NCI-H2227 (cell line): ENCODE results near the gene NCOA3.

Source experiments
- DNase-seq: peaks from one replicate; lab custom pipeline; 2025; ENCODE audit not compliant: unreplicated experiment; lab: John Stamatoyannopoulos, UW

The NCOA3 gene

GRCh38 chr20:47627540-47627939 lies 125.9 kb downstream of the NCOA3 start:
- no peak for DNase-seq

DNA sequence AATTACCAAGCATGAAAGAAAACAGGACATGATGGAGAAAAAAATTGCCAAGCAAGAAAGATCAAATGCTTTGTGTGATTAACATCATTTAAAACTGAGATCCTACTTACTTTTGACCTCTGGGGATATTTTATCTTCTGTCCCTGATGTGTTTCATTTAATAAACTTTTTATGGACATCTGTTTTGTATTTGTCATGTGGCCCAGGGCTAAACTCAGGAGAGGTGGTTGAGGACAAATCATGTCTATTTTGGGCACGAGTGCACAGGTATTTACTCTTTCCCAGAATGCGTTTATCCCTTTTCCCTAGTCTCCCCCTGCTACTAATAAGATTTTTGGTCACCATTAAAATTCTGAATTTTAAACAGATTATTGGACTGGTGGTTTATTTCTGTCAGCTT lies 128.2 kb downstream of the NCOA3 start:
- DNase-seq, result no peak

- no peak for DNase-seq
Measured at GRCh38 chr20:47631078-47631477, 129.4 kb downstream of the NCOA3 start.

GRCh38 chr20:47635256-47635655 lies 133.6 kb downstream of the NCOA3 start:
- no peak for DNase-seq

- no peak for DNase-seq
Measured at GRCh38 chr20:47638851-47639250, 137.2 kb downstream of the NCOA3 start.

DNA sequence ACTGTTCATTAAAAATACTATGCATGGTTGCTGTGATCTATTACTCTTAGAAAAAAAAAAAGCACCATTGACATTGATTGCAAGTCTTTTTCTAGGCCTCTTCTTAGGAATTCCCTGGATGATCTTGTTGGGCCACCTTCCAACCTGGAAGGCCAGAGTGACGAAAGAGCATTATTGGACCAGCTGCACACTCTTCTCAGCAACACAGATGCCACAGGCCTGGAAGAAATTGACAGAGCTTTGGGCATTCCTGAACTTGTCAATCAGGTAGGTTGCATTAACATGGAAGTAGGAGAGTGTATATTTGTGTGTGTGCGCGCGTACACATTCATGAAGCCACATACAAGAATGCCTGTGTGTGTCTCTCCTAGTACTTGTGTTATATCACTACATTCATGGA lies 140.4 kb downstream of the NCOA3 start:
- DNase-seq, result no peak

- no peak for DNase-seq
Measured at GRCh38 chr20:47642624-47643023, 140.9 kb downstream of the NCOA3 start.

DNA sequence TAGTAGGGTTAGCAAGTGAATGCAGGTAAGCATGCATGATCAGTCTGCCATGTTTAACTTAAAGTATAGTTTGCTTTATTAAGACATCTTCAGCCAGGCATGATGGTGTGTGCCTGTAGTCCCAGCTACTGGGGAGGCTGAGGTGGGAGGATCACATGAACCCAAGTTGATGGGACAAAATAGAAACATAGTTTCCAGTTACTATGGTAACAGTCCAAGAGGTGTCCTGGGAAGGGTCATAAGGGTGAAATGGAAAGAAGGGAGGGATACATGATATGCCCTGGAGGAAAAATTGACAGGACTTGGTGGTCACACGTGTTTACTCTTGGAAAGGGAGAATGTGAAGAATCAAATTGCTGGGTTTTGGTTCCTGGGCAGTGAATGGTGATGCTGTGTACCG lies 143.9 kb downstream of the NCOA3 start:
- DNase-seq, result no peak

DNA sequence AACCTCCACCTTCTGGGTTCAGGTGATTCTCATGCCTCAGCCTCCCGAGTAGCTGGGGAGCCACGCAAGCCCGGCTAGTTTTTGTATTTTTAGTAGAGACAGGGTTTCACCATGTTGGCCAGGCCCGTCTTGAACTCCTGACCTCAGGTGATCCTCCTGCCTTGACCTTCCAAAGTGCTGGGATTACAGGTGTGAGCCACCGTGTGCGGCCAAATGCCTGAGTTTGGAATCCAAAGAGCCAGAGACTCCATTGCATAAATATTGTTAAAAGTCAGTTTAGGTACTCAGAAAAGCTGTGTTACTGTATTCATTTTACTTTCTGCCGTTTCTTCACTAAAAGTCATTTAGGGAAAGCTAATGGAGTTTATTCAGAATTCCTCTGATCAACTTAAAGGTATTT lies 146.3 kb downstream of the NCOA3 start:
- no peak for DNase-seq

- no peak for DNase-seq
Measured at GRCh38 chr20:47648943-47649342, 147.3 kb downstream of the NCOA3 start.

DNA sequence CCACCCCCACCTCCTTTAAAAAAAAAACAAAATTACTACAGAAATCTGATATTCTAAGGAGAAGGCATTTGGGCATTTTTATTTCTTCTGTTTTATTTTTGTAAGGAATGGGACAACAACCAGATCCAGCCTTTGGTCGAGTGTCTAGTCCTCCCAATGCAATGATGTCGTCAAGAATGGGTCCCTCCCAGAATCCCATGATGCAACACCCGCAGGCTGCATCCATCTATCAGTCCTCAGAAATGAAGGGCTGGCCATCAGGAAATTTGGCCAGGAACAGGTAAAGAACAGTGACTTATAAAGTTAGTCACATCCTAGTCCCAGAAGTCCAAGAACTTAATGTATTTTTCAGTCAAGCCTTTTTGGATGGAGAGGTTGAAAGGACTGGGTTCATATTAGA lies 150.6 kb downstream of the NCOA3 start:
- DNase-seq, result no peak

DNA sequence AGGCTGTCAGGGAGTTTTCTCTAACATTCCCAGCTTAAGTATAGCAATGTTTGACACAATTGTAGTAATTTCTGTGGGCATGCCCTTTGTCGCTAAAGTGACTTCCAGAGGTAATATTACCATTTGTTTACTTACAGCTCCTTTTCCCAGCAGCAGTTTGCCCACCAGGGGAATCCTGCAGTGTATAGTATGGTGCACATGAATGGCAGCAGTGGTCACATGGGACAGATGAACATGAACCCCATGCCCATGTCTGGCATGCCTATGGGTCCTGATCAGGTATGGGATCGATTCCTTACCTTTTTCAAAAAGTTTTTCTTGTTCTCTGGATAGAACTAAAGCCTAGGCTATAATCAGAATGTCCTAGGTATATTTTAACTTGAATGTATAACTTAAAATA lies 151.1 kb downstream of the NCOA3 start:
- DNase-seq, result no peak

GRCh38 chr20:47653869-47654268 lies 152.2 kb downstream of the NCOA3 start:
- no peak for DNase-seq

DNA sequence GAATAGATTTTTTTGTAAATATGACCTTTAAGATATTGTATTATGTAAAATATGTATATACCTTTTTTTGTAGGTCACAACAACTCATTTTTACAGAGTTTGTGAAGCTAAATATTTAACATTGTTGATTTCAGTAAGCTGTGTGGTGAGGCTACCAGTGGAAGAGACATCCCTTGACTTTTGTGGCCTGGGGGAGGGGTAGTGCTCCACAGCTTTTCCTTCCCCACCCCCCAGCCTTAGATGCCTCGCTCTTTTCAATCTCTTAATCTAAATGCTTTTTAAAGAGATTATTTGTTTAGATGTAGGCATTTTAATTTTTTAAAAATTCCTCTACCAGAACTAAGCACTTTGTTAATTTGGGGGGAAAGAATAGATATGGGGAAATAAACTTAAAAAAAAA lies 152.7 kb downstream of the NCOA3 start:
- no peak for DNase-seq

DNA sequence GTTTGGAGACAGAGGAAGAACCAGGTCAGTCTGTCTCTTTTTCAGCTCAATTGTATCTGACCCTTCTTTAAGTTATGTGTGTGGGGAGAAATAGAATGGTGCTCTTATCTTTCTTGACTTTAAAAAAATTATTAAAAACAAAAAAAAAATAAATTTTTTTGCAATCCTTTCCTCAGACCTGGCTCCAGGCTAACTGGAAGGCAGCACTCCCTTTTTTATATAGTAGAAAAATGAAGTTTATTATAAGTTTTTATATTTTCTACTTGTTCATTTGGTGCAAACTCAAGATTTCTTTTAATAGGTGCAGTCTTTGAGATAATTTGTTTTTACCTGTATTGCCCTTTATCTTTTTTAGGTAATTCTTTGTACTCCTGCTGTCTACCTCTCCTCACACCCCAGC lies 153.9 kb downstream of the NCOA3 start:
- no peak for DNase-seq

DNA sequence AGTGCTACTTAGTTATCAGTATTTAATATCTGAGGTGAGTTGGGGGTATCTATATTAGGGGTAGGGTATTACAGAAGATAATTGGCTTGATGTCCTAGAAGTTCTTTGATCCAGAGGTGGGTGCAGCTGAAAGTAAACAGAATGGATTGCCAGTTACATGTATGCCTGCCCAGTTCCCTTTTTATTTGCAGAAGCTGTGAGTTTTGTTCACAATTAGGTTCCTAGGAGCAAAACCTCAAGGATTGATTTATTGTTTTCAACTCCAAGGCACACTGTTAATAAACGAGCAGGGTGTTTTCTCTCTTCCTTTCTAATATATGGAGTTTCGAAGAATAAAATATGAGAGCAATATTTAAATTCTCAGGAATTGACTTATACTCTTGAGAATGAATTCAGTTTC lies 154.6 kb downstream of the NCOA3 start:
- no peak for DNase-seq

DNA sequence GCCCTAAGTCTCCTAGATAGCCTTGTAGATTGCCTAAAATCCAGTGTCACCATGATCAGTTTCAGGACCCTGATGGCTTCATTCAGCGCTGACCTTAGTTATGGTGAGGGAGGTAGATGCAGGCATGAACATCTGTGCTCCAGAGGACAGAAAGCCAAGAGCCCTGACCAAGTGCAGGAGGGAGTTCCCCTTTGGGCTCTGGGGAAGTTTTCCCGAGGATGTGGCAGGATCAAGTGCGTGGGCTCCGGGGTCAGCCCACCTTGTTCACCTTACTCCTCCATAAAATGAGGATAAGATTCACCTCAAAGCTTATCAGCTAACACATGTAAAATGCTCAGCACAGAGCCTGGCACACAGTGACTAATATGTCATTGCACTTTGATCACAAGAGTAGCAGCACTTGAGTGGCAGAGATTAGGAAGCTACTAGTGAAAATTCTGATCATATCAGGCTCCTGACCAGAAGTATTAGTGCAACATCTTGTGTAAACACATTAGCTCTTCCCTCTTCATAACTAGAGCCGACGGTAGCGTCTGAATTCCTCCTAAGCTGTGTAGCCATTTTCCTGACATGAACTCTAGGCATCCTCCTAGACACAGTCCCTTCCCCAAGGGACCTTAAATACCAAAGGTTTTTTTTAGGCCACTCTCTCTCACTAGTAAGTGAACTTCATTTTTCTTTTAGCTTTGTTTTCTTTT lies 158.4 kb downstream of the NCOA3 start:
- DNase-seq, result no peak

- no peak for DNase-seq
Measured at GRCh38 chr20:47660602-47660905, 158.9 kb downstream of the NCOA3 start.

DNA sequence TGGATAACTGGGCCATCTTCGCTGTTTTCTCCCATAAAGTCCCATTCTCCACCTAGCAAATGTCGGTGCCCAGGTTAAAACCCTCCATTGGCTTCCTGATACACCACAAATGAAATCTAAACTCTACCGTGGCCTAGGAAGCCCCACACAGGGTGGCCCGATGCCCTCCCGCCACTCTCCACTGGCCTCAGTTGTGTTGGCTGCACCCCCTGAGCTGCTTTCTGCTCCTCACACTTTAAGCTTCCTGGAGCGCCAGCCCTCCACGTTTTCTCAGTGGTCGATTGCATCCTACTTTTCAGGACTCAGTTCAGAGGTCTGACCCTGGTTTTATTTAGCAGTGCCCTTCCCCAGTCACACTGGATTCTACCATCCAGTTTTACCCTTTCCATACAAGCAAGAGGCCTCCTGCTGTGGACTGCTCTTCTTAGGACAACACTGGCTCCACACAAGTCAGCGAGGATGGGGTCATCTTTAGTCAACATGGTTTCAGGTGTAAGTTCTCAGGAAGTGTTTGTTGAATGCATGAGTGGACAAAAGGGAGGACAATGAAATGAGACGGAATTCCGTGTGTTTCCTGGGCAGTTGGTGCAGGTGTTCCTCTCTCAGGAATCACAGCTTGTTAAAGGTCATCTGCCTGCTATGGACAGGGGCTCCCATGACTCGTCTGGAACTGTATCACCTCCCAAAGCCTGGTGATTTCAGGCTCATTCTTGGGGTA lies 159.5 kb downstream of the NCOA3 start:
- no peak for DNase-seq

DNA sequence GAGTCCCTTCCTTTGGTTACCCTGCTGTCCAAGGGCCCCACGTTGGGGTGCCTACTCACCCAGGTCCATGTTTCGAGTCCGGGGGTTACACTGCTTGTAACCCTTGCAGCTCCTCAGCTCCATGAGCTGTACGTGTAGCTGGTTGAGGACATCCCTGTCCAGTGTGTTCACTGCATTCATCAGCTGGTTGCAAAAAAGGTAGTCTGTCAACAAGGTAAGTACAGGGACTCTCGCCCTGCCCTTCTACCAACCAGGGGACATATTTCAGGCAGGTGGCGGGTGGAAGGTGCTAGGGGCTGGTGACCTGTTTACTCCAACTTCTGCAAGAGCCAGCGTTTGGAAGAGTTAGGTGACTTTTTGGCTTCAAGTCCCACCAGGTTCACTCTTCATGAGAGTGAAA lies 160.0 kb downstream of the NCOA3 start:
- no peak for DNase-seq

- DNase-seq, result no peak
Measured at GRCh38 chr20:47662483-47663353, 161.0 kb downstream of the NCOA3 start.
